Endothelial cell of hepatic sinusoid (primary cell): ENCODE measurements around the gene ALG9.

ENCODE experiments used
- in situ Hi-C: cut with HindIII; loops from 2 replicates; pipeline ENCODE4 v1.10.0; 2017; ENCODE audit warnings: low sequenced_read_pairs

ALG9 gene

GRCh38 chr11:111741751-111742150 lies 129.6 kb downstream of the ALG9 start:
- in situ Hi-C loops = no loop called here

GRCh38 chr11:111739299-111739698 lies 132.1 kb downstream of the ALG9 start:
- in situ Hi-C loops = no loop called here

- in situ Hi-C loops = no loop called here
Observed at GRCh38 chr11:111737444-111738210, 133.8 kb downstream of the ALG9 start.

- in situ Hi-C loops = no loop called here
Observed at GRCh38 chr11:111736621-111737443, 134.5 kb downstream of the ALG9 start.
